NCI-H2081 (cell line): ENCODE measurements around the gene PAPOLB.

Experiments
- DNase-seq, 2 experiments: peaks; one replicate each; lab custom pipeline; 2025; lab: John Stamatoyannopoulos, UW

PAPOLB gene

GRCh38 chr7:4824120-4824775 lies 37.6 kb downstream of the PAPOLB start:
- no peak for DNase-seq

GRCh38 chr7:4823441-4824119 lies 38.2 kb downstream of the PAPOLB start:
- no peak for DNase-seq

GRCh38 chr7:4822677-4823076 lies 39.2 kb downstream of the PAPOLB start:
- DNase-seq, result no peak

GRCh38 chr7:4820967-4821471 lies 40.8 kb downstream of the PAPOLB start:
- no peak for DNase-seq

- no peak for DNase-seq
Measured at GRCh38 chr7:4820405-4820966, 41.3 kb downstream of the PAPOLB start.

GRCh38 chr7:4819560-4820404 lies 42.0 kb downstream of the PAPOLB start:
- DNase-seq, result no peak

GRCh38 chr7:4818000-4818794 lies 43.6 kb downstream of the PAPOLB start:
- DNase-seq, result no peak

- no peak for DNase-seq
Measured at GRCh38 chr7:4817178-4817901, 44.5 kb downstream of the PAPOLB start.

- no peak for DNase-seq
Measured at GRCh38 chr7:4816419-4817080, 45.3 kb downstream of the PAPOLB start.

GRCh38 chr7:4815609-4816418 lies 46.0 kb downstream of the PAPOLB start:
- DNase-seq, result no peak

- no peak for DNase-seq
Measured at GRCh38 chr7:4815121-4815520, 46.7 kb downstream of the PAPOLB start.

GRCh38 chr7:4814433-4814832 lies 47.4 kb downstream of the PAPOLB start:
- no peak for DNase-seq

- DNase-seq, result no peak
Measured at GRCh38 chr7:4809666-4810065, 52.2 kb downstream of the PAPOLB start.

- DNase-seq, result no peak
Measured at GRCh38 chr7:4809091-4809591, 52.7 kb downstream of the PAPOLB start.

GRCh38 chr7:4808565-4808964 lies 53.3 kb downstream of the PAPOLB start:
- DNase-seq, result no peak

GRCh38 chr7:4808026-4808425 lies 53.8 kb downstream of the PAPOLB start:
- DNase-seq, result no peak
